ENCODE data around the gene ARL8A.

ARL8A gene

GRCh38 chr1:202159534-202160371, 15.2 kb upstream of the ARL8A start:
- FAIRE-seq (no peak), DNase-seq (ENCODE audit: insufficient read length, low spot score) (no peak)
- no peak for TF ChIP-seq CTCF (IDR thresholded peaks at IDR 0.05; ENCODE audit: insufficient read depth, missing control alignments)

GRCh38 chr1:202158810-202159533, 14.4 kb upstream of the ARL8A start:
- FAIRE-seq (no peak), DNase-seq (ENCODE audit: insufficient read length, low spot score) (no peak)
- no peak for TF ChIP-seq CTCF (IDR thresholded peaks at IDR 0.05; ENCODE audit: insufficient read depth, missing control alignments)

DNA sequence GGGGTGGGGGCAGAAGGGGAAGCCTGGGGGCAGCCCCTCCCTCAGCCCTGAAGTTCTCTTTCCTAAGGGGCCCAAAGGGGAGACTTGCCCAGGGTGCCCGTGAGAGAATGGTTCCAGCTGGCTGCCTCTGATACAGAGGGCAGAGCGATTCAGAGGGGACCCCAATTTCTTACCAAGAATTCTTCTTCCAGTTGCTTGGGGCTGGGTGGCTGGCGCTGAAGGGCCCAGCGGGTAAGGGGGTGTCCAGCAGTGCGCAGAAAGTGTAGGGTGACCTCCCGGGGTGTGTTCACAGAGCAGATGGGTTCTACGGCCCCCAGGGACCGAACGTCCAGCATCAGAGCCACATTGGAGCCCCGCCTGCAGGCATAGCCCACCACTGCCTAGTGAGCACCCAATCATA, 13.4 kb upstream of the ARL8A start:
- no peak for TF ChIP-seq CTCF (IDR thresholded peaks at IDR 0.05; ENCODE audit: insufficient read depth, missing control alignments)
- FAIRE-seq (no peak), DNase-seq (ENCODE audit: insufficient read length, low spot score) (no peak)

DNA sequence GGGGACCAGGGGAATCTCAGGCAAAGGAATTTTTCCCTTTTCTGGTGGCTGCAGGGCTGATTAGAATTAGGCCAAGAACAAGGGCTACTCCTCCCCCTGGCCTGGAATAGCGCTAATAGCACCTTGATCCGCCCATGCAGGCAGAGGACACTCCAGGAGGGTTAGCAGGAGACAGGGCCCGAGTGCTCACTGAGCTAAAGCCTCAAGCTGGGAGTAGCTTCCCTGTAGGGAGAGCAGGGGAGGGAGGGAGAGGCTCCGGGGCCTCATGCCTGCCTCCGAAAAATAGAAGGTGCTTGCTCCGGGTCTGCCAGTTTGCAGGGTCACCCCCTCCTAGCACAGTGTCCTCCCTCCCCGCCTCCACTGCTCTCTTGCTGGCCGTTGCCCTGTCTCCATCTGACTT, 12.1 kb upstream of the ARL8A start:
- FAIRE-seq (no peak), DNase-seq (ENCODE audit: insufficient read length, low spot score) (no peak)
- TF ChIP-seq CTCF (IDR thresholded peaks at IDR 0.05; ENCODE audit: insufficient read depth, missing control alignments) = no peak

- TF ChIP-seq CTCF (IDR thresholded peaks at IDR 0.05; ENCODE audit: insufficient read depth, missing control alignments) = no peak
- FAIRE-seq = no peak
- DNase-seq (ENCODE audit: insufficient read length, low spot score) = no peak
Observed at GRCh38 chr1:202155478-202156021, 11.0 kb upstream of the ARL8A start.

- TF ChIP-seq CTCF (IDR thresholded peaks at IDR 0.05; ENCODE audit: insufficient read depth, missing control alignments) = peak; percentile 68
- DNase-seq (ENCODE audit: insufficient read length, low spot score) = no peak
- peak; percentile 80 for FAIRE-seq
Observed at GRCh38 chr1:202154766-202155477, 10.4 kb upstream of the ARL8A start.
